ENCODE measurements around the gene CGA. TPM values are rescaled to one million over a fixed set of nuclear protein-coding genes. Genes with fewer than 3 reads are reported as not detected.

CGA gene
- total RNA-seq, 1 donor from 2014 or later = not detected

GRCh38 chr6:87093199-87093598 lies 1.7 kb downstream of the CGA start:
- DNase-seq = no peak
- H3K9me3 ChIP-seq (replicated peaks) = no peaks in the 10 kb centered on the region
- H3K4me1 ChIP-seq = no peaks in the 10 kb centered on the region
- H3K36me3 ChIP-seq = no peaks in the 10 kb centered on the region
- no peak overlapping the region for H3K27ac ChIP-seq (replicated peaks)
- no peak for TF ChIP-seq CTCF (IDR thresholded peaks at IDR 0.05; ENCODE audit: borderline replicate concordance)
- no peaks in the 10 kb centered on the region for H3K27me3 ChIP-seq (ENCODE audit: low read depth)
- no peak overlapping the region for H3K4me3 ChIP-seq
- intact Hi-C loops (cut with micrococcal nuclease) = no loop called here

GRCh38 chr6:87092435-87092834 lies 2.5 kb downstream of the CGA start:
- H3K27me3 ChIP-seq (ENCODE audit: low read depth) = no peaks in the 10 kb centered on the region
- H3K4me3 ChIP-seq = no peak overlapping the region
- intact Hi-C loops (cut with micrococcal nuclease) = no loop called here
- no peak for TF ChIP-seq CTCF (IDR thresholded peaks at IDR 0.05; ENCODE audit: borderline replicate concordance)
- no peak for DNase-seq
- H3K36me3 ChIP-seq = no peaks in the 10 kb centered on the region
- H3K9me3 ChIP-seq (replicated peaks) = no peaks in the 10 kb centered on the region
- no peaks in the 10 kb centered on the region for H3K4me1 ChIP-seq
- no peak overlapping the region for H3K27ac ChIP-seq (replicated peaks)

- H3K36me3 ChIP-seq = no peaks in the 10 kb centered on the region
- TF ChIP-seq CTCF (IDR thresholded peaks at IDR 0.05; ENCODE audit: borderline replicate concordance) = no peak
- H3K27ac ChIP-seq (replicated peaks) = no peak overlapping the region
- H3K27me3 ChIP-seq (ENCODE audit: low read depth) = peaks cover 3% of the 10 kb centered on the region
- intact Hi-C loops (cut with micrococcal nuclease) = no loop called here
- no peak overlapping the region for H3K4me3 ChIP-seq
- no peaks in the 10 kb centered on the region for H3K4me1 ChIP-seq
- H3K9me3 ChIP-seq (replicated peaks) = no peaks in the 10 kb centered on the region
- no peak for DNase-seq
These were observed 5.8 kb downstream of the CGA start for GRCh38 chr6:87089135-87089534.

GRCh38 chr6:87088076-87088475 lies 6.8 kb downstream of the CGA start:
- no peaks in the 10 kb centered on the region for H3K9me3 ChIP-seq (replicated peaks)
- H3K27me3 ChIP-seq (ENCODE audit: low read depth) = peaks cover 3% of the 10 kb centered on the region
- no peak overlapping the region for H3K27ac ChIP-seq (replicated peaks)
- TF ChIP-seq CTCF (IDR thresholded peaks at IDR 0.05; ENCODE audit: borderline replicate concordance) = no peak
- no peaks in the 10 kb centered on the region for H3K36me3 ChIP-seq
- intact Hi-C loops (cut with micrococcal nuclease) = no loop called here
- no peak overlapping the region for H3K4me3 ChIP-seq
- DNase-seq = no peak
- no peaks in the 10 kb centered on the region for H3K4me1 ChIP-seq

GRCh38 chr6:87082160-87082721 lies 12.7 kb downstream of the CGA start:
- Histone ChIP-seq H3K27ac (replicated peaks) (no peak overlapping the region), H3K27me3 (ENCODE audit: low read depth) (peaks cover 3% of the 10 kb centered on the region), H3K9me3 (replicated peaks) (no peaks in the 10 kb centered on the region), H3K4me1 (no peaks in the 10 kb centered on the region), H3K4me3 (no peak overlapping the region), H3K36me3 (no peaks in the 10 kb centered on the region)
- TF ChIP-seq CTCF (IDR thresholded peaks at IDR 0.05; ENCODE audit: borderline replicate concordance) = no peak
- intact Hi-C loops (cut with micrococcal nuclease) = no loop called here
- DNase-seq = no peak

All from left ventricle myocardium inferior (tissue), 1 donor.